ENCODE data around the gene SPSB4. TPM values are rescaled to one million over a fixed set of nuclear protein-coding genes. Genes with fewer than 3 reads are reported as not detected.

SPSB4 gene
- total RNA-seq, 1 donor, result not detected

GRCh38 chr3:141191097-141191749, 140.1 kb downstream of the SPSB4 start:
- Histone ChIP-seq H3K9me3 (ENCODE audit: low read depth, low read length) (no peaks in the 10 kb centered on the region), H3K4me1 (ENCODE audit: insufficient read depth, low read length) (peaks cover 7% of the 10 kb centered on the region), H3K4me3 (ENCODE audit: insufficient read depth, low read length) (no peak overlapping the region), H3K79me2 (ENCODE audit: insufficient read depth, low read length) (no peaks in the 10 kb centered on the region), H3K27ac (ENCODE audit: low read depth, low read length) (no peak overlapping the region), H3K27me3 (ENCODE audit: insufficient read depth, low read length) (peaks cover 22% of the 10 kb centered on the region), H4K20me1 (ENCODE audit: insufficient read depth, low read length) (no peaks in the 10 kb centered on the region), H3K36me3 (ENCODE audit: insufficient read depth, low read length) (no peaks in the 10 kb centered on the region), H3K4me2 (ENCODE audit: insufficient read depth, low read length) (no peak overlapping the region), H2AFZ (ENCODE audit: low read length) (no peak overlapping the region)
- DNase-seq (ENCODE audit: insufficient read length, low spot score, missing footprints), result no peak
- TF ChIP-seq CTCF (IDR thresholded peaks at IDR 0.05; ENCODE audit: extremely low read depth, low read depth, low read length), result no peak

GRCh38 chr3:141192345-141192744, 141.2 kb downstream of the SPSB4 start:
- peak; percentile 67 for DNase-seq (ENCODE audit: insufficient read length, low spot score, missing footprints)
- TF ChIP-seq CTCF (IDR thresholded peaks at IDR 0.05; ENCODE audit: extremely low read depth, low read depth, low read length), result peak; percentile 100
- H3K4me1 ChIP-seq (ENCODE audit: insufficient read depth, low read length), result peaks cover 7% of the 10 kb centered on the region
- H3K79me2 ChIP-seq (ENCODE audit: insufficient read depth, low read length), result no peaks in the 10 kb centered on the region
- H3K36me3 ChIP-seq (ENCODE audit: insufficient read depth, low read length), result no peaks in the 10 kb centered on the region
- H3K27ac ChIP-seq (ENCODE audit: low read depth, low read length), result no peak overlapping the region
- H3K4me3 ChIP-seq (ENCODE audit: insufficient read depth, low read length), result no peak overlapping the region
- no peaks in the 10 kb centered on the region for H3K9me3 ChIP-seq (ENCODE audit: low read depth, low read length)
- peaks cover 22% of the 10 kb centered on the region for H3K27me3 ChIP-seq (ENCODE audit: insufficient read depth, low read length)
- no peaks in the 10 kb centered on the region for H4K20me1 ChIP-seq (ENCODE audit: insufficient read depth, low read length)
- no peak overlapping the region for H2AFZ ChIP-seq (ENCODE audit: low read length)
- H3K4me2 ChIP-seq (ENCODE audit: insufficient read depth, low read length), result no peak overlapping the region

GRCh38 chr3:141193066-141193830, 142.1 kb downstream of the SPSB4 start:
- H3K79me2 ChIP-seq (ENCODE audit: insufficient read depth, low read length), result no peaks in the 10 kb centered on the region
- no peaks in the 10 kb centered on the region for H3K9me3 ChIP-seq (ENCODE audit: low read depth, low read length)
- TF ChIP-seq CTCF (IDR thresholded peaks at IDR 0.05; ENCODE audit: extremely low read depth, low read depth, low read length), result no peak
- peaks cover 7% of the 10 kb centered on the region for H3K4me1 ChIP-seq (ENCODE audit: insufficient read depth, low read length)
- H3K4me2 ChIP-seq (ENCODE audit: insufficient read depth, low read length), result no peak overlapping the region
- H3K27me3 ChIP-seq (ENCODE audit: insufficient read depth, low read length), result peaks cover 23% of the 10 kb centered on the region
- H3K36me3 ChIP-seq (ENCODE audit: insufficient read depth, low read length), result no peaks in the 10 kb centered on the region
- H2AFZ ChIP-seq (ENCODE audit: low read length), result no peak overlapping the region
- no peaks in the 10 kb centered on the region for H4K20me1 ChIP-seq (ENCODE audit: insufficient read depth, low read length)
- no peak overlapping the region for H3K27ac ChIP-seq (ENCODE audit: low read depth, low read length)
- no peak overlapping the region for H3K4me3 ChIP-seq (ENCODE audit: insufficient read depth, low read length)
- no peak for DNase-seq (ENCODE audit: insufficient read length, low spot score, missing footprints)

Other genes starting within 250 kb of the SPSB4 start
- gene SLC25A36, start 109.5 kb upstream of the SPSB4 start, total RNA-seq, result 97.4 and 108 TPM in 2 replicates
- 6.5 and 9.1 TPM in 2 replicates for gene PXYLP1, start 180.5 kb downstream of the SPSB4 start, total RNA-seq

Data from osteoblast (primary cell).